ENCODE measurements around the gene CFAP74.
"Not testable (repeated sequence)": the region's sequence is repeated elsewhere in the genome, so short reads cannot be mapped to it uniquely, and the experiment has no call there.

Gene CFAP74

GRCh38 chr1:1954015-1954414 lies 49.6 kb downstream of the CFAP74 start:
- no peak for DNase-seq (ENCODE audit: low read depth in 3 of 3, low spot score in 1 of 3)

- DNase-seq (ENCODE audit: low read depth in 3 of 3, low spot score in 1 of 3) = no peak
Observed at GRCh38 chr1:1950940-1951339, 52.6 kb downstream of the CFAP74 start.

GRCh38 chr1:1948783-1949182 lies 54.8 kb downstream of the CFAP74 start:
- DNase-seq (ENCODE audit: low read depth in 3 of 3, low spot score in 1 of 3) = no peak

GRCh38 chr1:1947493-1947892 lies 56.1 kb downstream of the CFAP74 start:
- no peak for DNase-seq (ENCODE audit: low read depth in 3 of 3, low spot score in 1 of 3)

DNA sequence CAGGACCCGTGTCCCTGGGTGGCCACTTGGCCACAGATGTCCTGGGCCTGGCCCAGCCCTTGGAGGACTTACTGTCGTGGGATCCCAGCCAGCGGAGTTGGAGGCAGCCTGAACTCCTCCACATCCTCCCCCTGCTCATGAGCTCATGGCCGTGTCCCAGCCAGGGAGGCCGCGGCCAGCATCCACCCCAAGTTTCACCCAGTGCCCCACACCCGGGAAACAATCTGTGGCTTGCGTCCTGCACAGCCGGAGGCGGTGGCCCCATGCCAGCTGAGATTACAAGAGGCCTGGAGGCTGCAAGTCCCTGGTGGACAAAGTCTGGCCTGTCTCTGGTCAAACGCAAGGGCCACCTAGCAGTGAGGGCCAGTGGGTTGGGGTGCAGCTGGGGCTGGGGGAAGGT lies 57.0 kb downstream of the CFAP74 start:
- no peak for DNase-seq (ENCODE audit: low read depth in 3 of 3, low spot score in 1 of 3)

DNA sequence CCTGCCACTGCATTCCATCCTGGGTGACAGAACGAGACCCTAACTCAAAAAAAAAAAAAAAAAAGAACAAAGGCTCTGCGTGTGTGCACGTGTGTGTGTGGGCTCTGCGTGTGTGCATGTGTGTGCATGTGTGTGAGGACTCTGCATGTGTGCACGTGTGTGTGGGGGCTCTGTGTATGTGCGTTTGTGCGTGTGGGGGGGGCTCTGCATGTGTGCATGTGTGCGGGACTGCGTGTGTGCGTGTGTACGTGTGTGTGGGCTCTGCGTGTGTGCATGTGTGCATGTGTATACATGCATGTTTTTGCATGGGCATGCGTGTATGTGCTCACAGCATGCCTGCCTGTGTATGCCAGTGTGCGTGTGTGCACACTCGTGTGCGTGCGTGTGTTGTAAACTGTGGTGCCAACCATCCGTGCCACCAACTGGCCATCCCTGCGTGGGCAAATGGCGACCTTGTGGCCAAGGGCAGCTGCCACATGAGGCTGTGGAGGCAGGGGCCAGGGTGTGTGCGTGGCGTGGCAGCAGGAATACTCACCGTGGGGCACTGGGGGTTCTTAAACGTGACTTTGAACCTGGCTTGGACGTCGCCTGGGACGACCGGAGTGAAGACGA lies 57.7 kb downstream of the CFAP74 start:
- no peak for DNase-seq (ENCODE audit: low read depth in 3 of 3, low spot score in 1 of 3)

DNA sequence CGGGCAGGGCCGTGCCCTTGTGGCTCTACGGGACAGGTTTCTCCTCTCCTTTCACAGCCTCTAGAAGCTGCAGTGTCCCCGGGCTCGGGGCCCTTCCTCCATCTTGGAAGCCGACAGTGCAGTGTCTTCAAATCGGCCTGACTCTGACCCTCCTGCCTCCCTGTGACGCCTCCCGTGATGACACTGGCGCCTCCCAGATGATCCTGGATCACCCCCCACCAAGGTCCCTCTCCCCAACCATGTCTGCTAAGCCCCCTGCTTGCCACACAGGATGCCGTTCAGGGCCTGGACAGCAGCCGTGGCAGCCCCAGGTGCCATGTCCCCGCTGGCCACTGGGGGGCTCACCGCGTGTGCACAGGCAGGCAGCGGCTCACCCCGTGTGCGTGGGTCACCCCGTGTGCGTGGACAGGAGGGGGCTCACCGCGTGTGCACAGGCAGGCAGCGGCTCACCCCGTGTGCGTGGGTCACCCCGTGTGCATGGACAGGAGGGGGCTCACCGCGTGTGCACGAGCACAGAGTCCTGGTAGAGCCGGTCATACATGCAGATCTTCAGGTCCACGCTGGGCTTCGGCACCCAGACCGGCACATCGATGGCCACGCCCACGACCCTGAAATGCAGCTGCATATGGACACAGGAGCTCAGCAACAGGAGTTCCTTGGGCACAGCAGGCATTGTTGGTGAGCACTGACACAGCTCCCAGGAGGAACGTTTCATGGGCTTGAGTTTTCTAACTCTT lies 59.6 kb downstream of the CFAP74 start:
- DNase-seq (ENCODE audit: low read depth in 3 of 3, low spot score in 1 of 3) = peak in 1 of 3 donors; percentile 54

- no peak for DNase-seq (ENCODE audit: low read depth in 3 of 3, low spot score in 1 of 3)
Observed at GRCh38 chr1:1942753-1943656, 60.6 kb downstream of the CFAP74 start.

- DNase-seq (ENCODE audit: low read depth in 3 of 3, low spot score in 1 of 3) = no peak
Observed at GRCh38 chr1:1941868-1942752, 61.5 kb downstream of the CFAP74 start.

GRCh38 chr1:1941211-1941841 lies 62.3 kb downstream of the CFAP74 start:
- no peak for DNase-seq (ENCODE audit: low read depth in 3 of 3, low spot score in 1 of 3)

- DNase-seq (ENCODE audit: low read depth in 3 of 3, low spot score in 1 of 3) = no peak
Observed at GRCh38 chr1:1940123-1940425, 63.5 kb downstream of the CFAP74 start.

- DNase-seq (ENCODE audit: low read depth in 3 of 3, low spot score in 1 of 3) = no peak
Observed at GRCh38 chr1:1939296-1940122, 64.1 kb downstream of the CFAP74 start.

GRCh38 chr1:1938613-1939295 lies 64.8 kb downstream of the CFAP74 start:
- no peak for DNase-seq (ENCODE audit: low read depth in 3 of 3, low spot score in 1 of 3)

DNA sequence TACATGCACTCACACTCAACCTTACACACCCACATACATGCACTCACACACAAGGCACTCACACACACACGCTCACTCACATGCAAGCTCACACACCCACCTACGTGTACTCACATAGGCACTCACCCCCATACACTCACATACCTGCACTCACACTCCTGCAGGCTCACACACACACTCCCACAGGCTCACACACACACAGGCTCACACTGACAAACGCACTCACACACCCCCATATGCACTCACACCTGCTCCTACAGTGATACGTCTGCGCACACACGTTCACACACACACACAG lies 65.4 kb downstream of the CFAP74 start:
- DNase-seq (ENCODE audit: low read depth in 3 of 3, low spot score in 1 of 3) = no peak

DNA sequence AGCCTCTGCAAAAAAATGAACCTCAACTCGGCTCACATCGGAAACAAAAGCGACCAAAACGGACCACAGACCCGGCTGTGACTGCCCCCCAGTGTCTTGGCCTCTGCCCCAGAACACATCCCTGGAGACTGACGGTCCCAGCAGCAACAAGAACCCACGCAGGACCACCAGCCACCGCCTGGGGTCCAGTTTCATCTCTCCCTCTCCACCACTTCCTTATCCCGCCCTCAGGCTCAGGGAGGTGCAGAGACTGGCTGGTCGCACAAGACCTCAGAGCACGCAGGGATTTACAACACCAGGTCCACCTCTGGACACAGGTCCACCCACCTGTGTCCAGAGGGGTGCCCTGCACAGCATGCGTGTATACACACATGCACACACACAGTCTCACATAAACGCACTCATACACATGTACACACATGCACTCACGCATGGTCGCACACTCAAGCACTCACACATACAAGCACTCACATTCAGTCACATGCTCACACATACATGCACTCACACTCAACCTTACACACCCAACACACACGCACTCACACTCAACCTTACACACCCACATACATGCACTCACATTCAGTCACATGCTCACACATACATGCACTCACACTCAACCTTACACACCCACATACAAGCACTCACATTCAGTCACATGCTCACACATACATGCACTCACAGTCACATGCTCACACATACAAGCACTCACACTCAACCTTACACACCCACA lies 65.9 kb downstream of the CFAP74 start:
- no peak for DNase-seq (ENCODE audit: low read depth in 3 of 3, low spot score in 1 of 3)

GRCh38 chr1:1937061-1937460 lies 66.5 kb downstream of the CFAP74 start:
- no peak for DNase-seq (ENCODE audit: low read depth in 3 of 3, low spot score in 1 of 3)

DNA sequence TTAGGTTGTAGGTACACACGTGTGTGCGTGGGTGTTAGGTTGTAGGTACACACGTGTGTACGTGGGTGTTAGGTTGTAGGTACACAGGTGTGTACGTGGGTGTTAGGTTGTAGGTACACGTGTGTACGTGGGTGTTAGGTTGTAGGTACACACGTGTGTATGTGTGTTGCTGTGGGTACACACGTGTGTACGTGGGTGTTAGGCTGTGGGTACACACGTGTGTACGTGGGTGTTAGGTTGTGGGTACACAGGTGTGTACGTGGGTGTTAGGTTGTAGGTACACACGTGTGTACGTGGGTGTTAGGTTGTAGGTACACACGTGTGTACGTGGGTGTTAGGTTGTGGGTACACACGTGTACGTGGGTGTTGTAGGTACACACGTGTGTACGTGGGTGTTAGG lies 68.7 kb downstream of the CFAP74 start:
- DNase-seq (ENCODE audit: low read depth in 3 of 3, low spot score in 1 of 3) = not testable (repeated sequence)

- DNase-seq (ENCODE audit: low read depth in 3 of 3, low spot score in 1 of 3) = no peak
Observed at GRCh38 chr1:1929639-1930545, 73.7 kb downstream of the CFAP74 start.

Data from stimulated activated CD4-positive, alpha-beta T cell treated with anti-CD3 and anti-CD28 coated beads, TNF-alpha, amount 100 ng/mL, for 1 hour (primary cell).